ENCODE measurements around the gene BCAT1.

DNA sequence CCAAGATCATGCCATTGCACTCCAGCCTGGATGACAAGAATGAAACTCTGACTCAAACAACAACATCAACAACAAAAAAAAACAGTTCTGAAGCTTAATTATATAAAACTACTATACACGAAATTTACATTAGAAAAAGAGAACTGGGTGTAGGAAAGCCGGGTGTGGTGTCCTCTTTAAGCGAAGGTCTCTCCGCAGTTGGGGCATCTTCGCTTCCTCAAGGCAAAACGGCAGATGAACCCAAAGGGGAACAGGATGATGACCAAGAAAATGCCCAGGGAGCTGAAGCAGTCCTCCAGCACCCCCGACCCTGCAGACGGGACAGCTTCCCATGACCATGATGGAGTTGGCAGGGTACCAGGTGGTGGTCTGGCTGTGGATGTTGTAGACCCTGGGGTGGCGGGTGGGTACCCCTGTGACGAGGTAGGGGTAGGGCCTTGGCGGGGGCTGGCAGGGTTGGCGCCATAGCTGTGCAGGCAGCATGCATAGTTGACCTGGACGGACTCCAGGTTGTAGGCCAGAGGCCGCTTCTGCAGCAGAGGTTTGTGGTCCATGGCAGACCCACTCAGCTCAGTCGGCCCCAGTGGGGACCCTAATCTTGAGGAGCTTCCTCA is 18.2 kb upstream of the BCAT1 start:
- TF ChIP-seq, protein P1, sequence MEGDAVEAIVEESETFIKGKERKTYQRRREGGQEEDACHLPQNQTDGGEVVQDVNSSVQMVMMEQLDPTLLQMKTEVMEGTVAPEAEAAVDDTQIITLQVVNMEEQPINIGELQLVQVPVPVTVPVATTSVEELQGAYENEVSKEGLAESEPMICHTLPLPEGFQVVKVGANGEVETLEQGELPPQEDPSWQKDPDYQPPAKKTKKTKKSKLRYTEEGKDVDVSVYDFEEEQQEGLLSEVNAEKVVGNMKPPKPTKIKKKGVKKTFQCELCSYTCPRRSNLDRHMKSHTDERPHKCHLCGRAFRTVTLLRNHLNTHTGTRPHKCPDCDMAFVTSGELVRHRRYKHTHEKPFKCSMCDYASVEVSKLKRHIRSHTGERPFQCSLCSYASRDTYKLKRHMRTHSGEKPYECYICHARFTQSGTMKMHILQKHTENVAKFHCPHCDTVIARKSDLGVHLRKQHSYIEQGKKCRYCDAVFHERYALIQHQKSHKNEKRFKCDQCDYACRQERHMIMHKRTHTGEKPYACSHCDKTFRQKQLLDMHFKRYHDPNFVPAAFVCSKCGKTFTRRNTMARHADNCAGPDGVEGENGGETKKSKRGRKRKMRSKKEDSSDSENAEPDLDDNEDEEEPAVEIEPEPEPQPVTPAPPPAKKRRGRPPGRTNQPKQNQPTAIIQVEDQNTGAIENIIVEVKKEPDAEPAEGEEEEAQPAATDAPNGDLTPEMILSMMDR (IDR thresholded peaks at IDR 0.05) = no peak
- no peak for TF ChIP-seq EZH2 (IDR thresholded peaks at IDR 0.05; ENCODE audit: borderline replicate concordance, insufficient read depth, low read depth, low read length, poor library complexity, severe bottlenecking)

Data from B cell (primary cell).